HepG2 (cell line): Measurements from ENCODE around the gene CDCA4. TPM values are rescaled to one million over a fixed set of nuclear protein-coding genes. Genes with fewer than 3 reads are reported as not detected.
A peak's percentile ranks its signal among the peaks of the same experiment; 100 is the strongest.

Experiments used
- BRCA1 ChIP-seq: sonication (generic); formaldehyde crosslinking; IDR thresholded peaks from 2 replicates; pipeline ENCODE4 v1.4.0; 2020; ENCODE audit warnings: missing genetic modification reagents
- ETS1 ChIP-seq: sonication (generic); formaldehyde crosslinking; IDR thresholded peaks from 2 replicates; pipeline ENCODE4 v1.4.0; 2020; ENCODE audit warnings: missing genetic modification reagents
- FOXM1 ChIP-seq: sonication (generic); formaldehyde crosslinking; IDR thresholded peaks from 2 replicates; pipeline ENCODE4 v1.5.0; 2020; ENCODE audit warnings: missing genetic modification reagents
- IKZF5 ChIP-seq: IDR thresholded peaks from 2 replicates; pipeline ENCODE4 v1.6.1; 2018; ENCODE audit warnings: missing genetic modification reagents, mild to moderate bottlenecking, missing compliant biosample characterization
- ISL2 ChIP-seq: sonication (generic); formaldehyde crosslinking; IDR thresholded peaks from 2 replicates; pipeline ENCODE4 v1.5.0; 2020; ENCODE audit warnings: missing genetic modification reagents
- KLF16 ChIP-seq, 2 experiments: sonication (generic) in 1 of 2; formaldehyde crosslinking in 1 of 2; IDR thresholded peaks; 2 replicates each; pipeline versions ENCODE4 v1.6.1 to v1.8.0; 2016 to 2023; ENCODE audit warnings: missing genetic modification reagents in 2 of 2, missing compliant biosample characterization in 1 of 2
- PRDM10 ChIP-seq: sonication (generic); formaldehyde crosslinking; IDR thresholded peaks from 2 replicates; pipeline ENCODE4 v1.4.0; 2020; ENCODE audit warnings: low read depth, missing genetic modification reagents
- SRSF1 ChIP-seq: fragments of 200-400 bp; formaldehyde crosslinking; optimal IDR thresholded peaks from 2 replicates; pipeline ENCODE3; 2017; ENCODE audit warnings: mild to moderate bottlenecking, low read depth, low read length, moderate library complexity
- TBX2 ChIP-seq: sonication (generic); formaldehyde crosslinking; IDR thresholded peaks from 2 replicates; pipeline ENCODE4 v1.5.0; 2020; ENCODE audit warnings: missing genetic modification reagents, mild to moderate bottlenecking, borderline replicate concordance
- THAP11 ChIP-seq: IDR thresholded peaks from 2 replicates; pipeline ENCODE4 v1.6.1; 2016; ENCODE audit warnings: missing biosample characterization, missing genetic modification reagents
- ZFAT ChIP-seq: sonication (generic); formaldehyde crosslinking; conservative IDR thresholded peaks from 2 replicates; pipeline ENCODE4 v1.8.1; 2023; ENCODE audit warnings: missing genetic modification reagents, inconsistent platforms
- ZNF552 ChIP-seq: sonication (generic); formaldehyde crosslinking; IDR thresholded peaks from 2 replicates; pipeline ENCODE4 v1.9.0; 2022; ENCODE audit warnings: missing genetic modification reagents, mild to moderate bottlenecking, borderline replicate concordance
- ZNF605 ChIP-seq: sonication (generic); formaldehyde crosslinking; IDR thresholded peaks from 2 replicates; pipeline ENCODE4 v1.8.0; 2022; ENCODE audit warnings: mild to moderate bottlenecking, missing genetic modification reagents
- ZNF879 ChIP-seq: sonication (generic); formaldehyde crosslinking; IDR thresholded peaks from 2 replicates; pipeline ENCODE4 v1.8.1; 2023; ENCODE audit warnings: missing genetic modification reagents
- ZSCAN20 ChIP-seq: sonication (generic); formaldehyde crosslinking; IDR thresholded peaks from 2 replicates; pipeline ENCODE4 v1.4.0; 2020; ENCODE audit warnings: missing genetic modification reagents, mild to moderate bottlenecking, borderline replicate concordance
- polyA plus RNA-seq, 8 experiments: library from polyadenylated mRNA; depleted of rRNA in 3 of 8; stranded (reverse) in 7 of 8; unstranded in 1 of 8; fragments of >200 nt; fragmentation: Illumina TruSeq in 4 of 8; extraction: Trizol in 4 of 8; gene quantifications; 2 replicates each; pipeline versions ENCODE4 v1.2.1 to v1.2.3, GENCODE V29; 2011 to 2016; ENCODE audit warnings: low read depth in 4 of 8, missing spikeins in 1 of 8, mixed read lengths in 1 of 8; ENCODE audit not compliant: insufficient read depth in 1 of 8
- total RNA-seq, 5 experiments: library from RNA; depleted of rRNA; stranded (reverse); fragments of >200 nt; fragmentation: Illumina TruSeq; extraction: Trizol; gene quantifications; 2 replicates each; pipeline ENCODE4 v1.2.3, GENCODE V29; 2016; ENCODE audit warnings: low read depth in 1 of 5

Gene CDCA4
- total and polyA plus RNA-seq, 2 of the 13 experiments (the other 11 are each of a cell fraction or from before 2014, with no cell fraction given): 19.7 to 43.1 TPM

GRCh38 chr14:105021656-105022275 lies 883 bp upstream of the CDCA4 start (continued):
- TF ChIP-seq PRDM10 (CRISPR knock-in tag) (no peak), BRCA1 (CRISPR knock-in tag) (no peak), KLF16 (CRISPR knock-in tag; IDR thresholded peaks at IDR 0.05) (0 out of 4 replicates have a peak, but pooled peaks of 1 of the 2 experiments have one; percentile 3), THAP11 (CRISPR knock-in tag) (0 out of 2 replicates have a peak, but pooled peaks have one; percentile 6), ZNF552 (CRISPR knock-in tag) (no peak), TBX2 (CRISPR knock-in tag) (0 out of 2 replicates have a peak, but pooled peaks have one; percentile 4), ZFAT (CRISPR knock-in tag) (no peak), ZNF605 (CRISPR knock-in tag) (peak; percentile 76; the same call in 1 of the 2 replicates), SRSF1 (peak; percentile 46), FOXM1 (no peak), ZSCAN20 (CRISPR knock-in tag) (0 out of 2 replicates have a peak, but pooled peaks have one; percentile 1), ZNF879 (CRISPR knock-in tag) (no peak), ISL2 (CRISPR knock-in tag) (0 out of 2 replicates have a peak, but pooled peaks have one; percentile 11), ETS1 (CRISPR knock-in tag) (no peak), IKZF5 (CRISPR knock-in tag) (peak; percentile 10)
